CD14-positive monocyte (primary cell): ENCODE results near the gene MMD2. TPM values are rescaled to one million over a fixed set of nuclear protein-coding genes. Genes with fewer than 3 reads are reported as not detected.

ENCODE experiments used
- DNase-seq, 3 donors: peaks; one replicate each; pipeline ENCODE4 v3.0.0-alpha.2; 2011 to 2022
- H2AFZ ChIP-seq: 2 replicates; pipeline ENCODE4 v1.6.0; 2012; ENCODE audit warnings: mild to moderate bottlenecking, low read depth, low read length, inconsistent platforms; ENCODE audit not compliant: insufficient read depth, poor library complexity, severe bottlenecking
- H3K27ac ChIP-seq, 2 donors: 1 replicate in 1 of 2; 2 replicates in 1 of 2; pipeline ENCODE4 v1.5.1; 2012 to 2013; ENCODE audit warnings: low read length in 2 of 2, control low read depth in 1 of 2, inconsistent platforms in 1 of 2, low read depth in 1 of 2, mild to moderate bottlenecking in 1 of 2
- H3K27me3 ChIP-seq, 2 donors: one replicate each; pipeline versions ENCODE4 v1.6.0 to v1.6.1; 2011 to 2013; ENCODE audit warnings: low read length in 2 of 2; ENCODE audit not compliant: control insufficient read depth in 2 of 2, insufficient read depth in 2 of 2
- H3K36me3 ChIP-seq, 2 donors: replicated peaks in 1 of 2; 1 replicate in 1 of 2; 2 replicates in 1 of 2; pipeline versions ENCODE4 v1.5.1 to v1.6.1; 2012 to 2013; ENCODE audit warnings: low read length in 2 of 2, control low read depth in 1 of 2, inconsistent platforms in 1 of 2, mild to moderate bottlenecking in 1 of 2; ENCODE audit not compliant: insufficient read depth in 2 of 2, control insufficient read depth in 1 of 2
- H3K4me1 ChIP-seq, 2 donors: 1 replicate in 1 of 2; 2 replicates in 1 of 2; pipeline versions ENCODE4 v1.5.1 to v1.6.1; 2012 to 2013; ENCODE audit warnings: low read length in 2 of 2, control low read depth in 1 of 2, inconsistent platforms in 1 of 2, mild to moderate bottlenecking in 1 of 2, moderate library complexity in 1 of 2; ENCODE audit not compliant: insufficient read depth in 2 of 2, control insufficient read depth in 1 of 2
- H3K4me2 ChIP-seq: replicated peaks from 2 replicates; pipeline ENCODE3; 2012; ENCODE audit warnings: low read length, moderate library complexity, mild to moderate bottlenecking; ENCODE audit not compliant: poor library complexity, severe bottlenecking; ENCODE audit errors: extremely low read depth
- H3K4me3 ChIP-seq, 3 experiments: fragments of 200-600 bp in 1 of 3; sonication (generic) in 1 of 3; replicated peaks in 1 of 3; 1 replicate in 2 of 3; 2 replicates in 1 of 3; pipeline ENCODE4 v1.5.1; 2011 to 2013; ENCODE audit warnings: low read length in 3 of 3, mild to moderate bottlenecking in 3 of 3, control low read depth in 2 of 3, low read depth in 2 of 3, inconsistent platforms in 1 of 3, moderate library complexity in 1 of 3
- H3K79me2 ChIP-seq: 2 replicates; pipeline ENCODE4 v1.6.0; 2012; ENCODE audit warnings: mild to moderate bottlenecking, control low read depth, inconsistent platforms, low read length, moderate library complexity; ENCODE audit not compliant: insufficient read depth
- H3K9ac ChIP-seq: 2 replicates; pipeline ENCODE4 v1.6.0; 2017; ENCODE audit warnings: low read length, mild to moderate bottlenecking; ENCODE audit not compliant: insufficient read depth, poor library complexity, severe bottlenecking
- H3K9me3 ChIP-seq, 2 donors: replicated peaks in 1 of 2; 1 replicate in 1 of 2; 2 replicates in 1 of 2; pipeline versions ENCODE4 v1.5.1 to v1.6.1; 2012 to 2013; ENCODE audit warnings: low read length in 2 of 2, control low read depth in 1 of 2; ENCODE audit not compliant: control insufficient read depth in 1 of 2, insufficient read depth in 1 of 2
- H4K20me1 ChIP-seq: 2 replicates; pipeline ENCODE4 v1.6.0; 2012; ENCODE audit warnings: mild to moderate bottlenecking, low read length, control low read depth, moderate library complexity; ENCODE audit not compliant: insufficient read depth
- H3K27ac Mint-ChIP-seq, 7 donors: one replicate each; pipeline ENCODE4 v1.8.0; 2020; ENCODE audit warnings: mild to moderate bottlenecking in 7 of 7, mixed read lengths in 7 of 7, moderate library complexity in 6 of 7, inconsistent platforms in 2 of 7
- H3K27me3 Mint-ChIP-seq, 3 donors: one replicate each; pipeline ENCODE4 v1.8.0; 2021 to 2022; ENCODE audit warnings: low read depth in 3 of 3, mild to moderate bottlenecking in 3 of 3, mixed read lengths in 3 of 3, moderate library complexity in 3 of 3, inconsistent platforms in 1 of 3
- H3K36me3 Mint-ChIP-seq, 2 donors: one replicate each; pipeline ENCODE4 v1.8.0; 2020; ENCODE audit warnings: mixed read lengths in 2 of 2, inconsistent platforms in 1 of 2, mild to moderate bottlenecking in 1 of 2
- H3K4me1 Mint-ChIP-seq: one replicate; pipeline ENCODE4 v1.8.0; 2020; ENCODE audit warnings: mild to moderate bottlenecking, mixed read lengths
- H3K4me3 Mint-ChIP-seq, 2 donors: one replicate each; pipeline ENCODE4 v1.8.0; 2020; ENCODE audit warnings: mild to moderate bottlenecking in 2 of 2, mixed read lengths in 2 of 2, moderate library complexity in 1 of 2
- H3K9me3 Mint-ChIP-seq, 7 donors: one replicate each; pipeline ENCODE4 v1.8.0; 2020 to 2022; ENCODE audit warnings: mixed read lengths in 7 of 7, mild to moderate bottlenecking in 6 of 7, moderate library complexity in 6 of 7, inconsistent platforms in 2 of 7
- CTCF ChIP-seq: fragments of 200-600 bp; IDR thresholded peaks from one replicate; pipeline ENCODE4 v1.8.0; 2022; ENCODE audit warnings: antibody characterized with exemption, mild to moderate bottlenecking
- WGBS: methylation state at CpG from one replicate; pipeline ENCODE4 v1.1.5; 2013; ENCODE audit warnings: missing lambda C conversion rate; ENCODE audit not compliant: insufficient coverage; 5-methylcytosine and 5-hydroxymethylcytosine counted together
- intact Hi-C, 2 donors: fragments of 100-400 bp; cut with micrococcal nuclease; formaldehyde crosslinking; loops; one replicate each; pipeline versions ENCODE4 v1.15.0 to v1.15.1; 2023
- polyA plus RNA-seq, 3 donors: library from polyadenylated mRNA; depleted of rRNA in 1 of 3; unstranded in 2 of 3; stranded (reverse) in 1 of 3; fragments of 300-500 nt in 2 of 3; fragments of >200 nt in 1 of 3; fragmentation: Illumina TruSeq in 2 of 3; gene quantifications; 1 replicate in 2 of 3; 2 replicates in 1 of 3; pipeline ENCODE4 v1.2.3, GENCODE V29; 2012 to 2021

The MMD2 gene
- polyA plus RNA-seq, 3 donors, result not detected

GRCh38 chr7:4866528-4867496, 92.2 kb downstream of the MMD2 start:
- H3K9me3 Mint-ChIP-seq, result peaks cover 7 to 32% (median 25%) of the 10 kb centered on the region in 7 donors
- H3K27me3 ChIP-seq, result peaks cover 20 to 38% of the 10 kb centered on the region in 2 donors
- H3K4me1 ChIP-seq, result peaks cover 0 to 1% of the 10 kb centered on the region in 2 donors
- no peak overlapping the region for H3K27ac ChIP-seq
- H3K9me3 ChIP-seq, result peaks cover 9 to 19% of the 10 kb centered on the region in 2 donors
- H3K9ac ChIP-seq, result no peak overlapping the region
- no peak overlapping the region for H2AFZ ChIP-seq
- H3K4me1 Mint-ChIP-seq, result peaks cover 2% of the 10 kb centered on the region
- no peak for TF ChIP-seq CTCF
- intact Hi-C loops, result no loop called here
- H3K79me2 ChIP-seq, result no peaks in the 10 kb centered on the region
- H3K27ac Mint-ChIP-seq, result no peak overlapping the region
- no peak for DNase-seq
- no peak overlapping the region for H3K4me3 ChIP-seq
- no peak overlapping the region for H3K4me3 Mint-ChIP-seq
- H3K36me3 Mint-ChIP-seq, result no peaks in the 10 kb centered on the region
- no peaks in the 10 kb centered on the region for H3K36me3 ChIP-seq
- H3K27me3 Mint-ChIP-seq, result peaks cover 23 to 44% (median 30%) of the 10 kb centered on the region in 3 donors
- 89% methylated on average over 7 of the region's 9 CpGs for WGBS
- no peaks in the 10 kb centered on the region for H4K20me1 ChIP-seq
- H3K4me2 ChIP-seq, result no peak overlapping the region

GRCh38 chr7:4862156-4862555, 96.8 kb downstream of the MMD2 start:
- WGBS, result 83% methylated on average over 14 of the region's 14 CpGs
- H3K27ac Mint-ChIP-seq, result no peak overlapping the region
- intact Hi-C loops, result no loop called here

More at GRCh38 chr7:4862156-4862555, 96.8 kb downstream of the MMD2 start:
- H3K36me3 Mint-ChIP-seq, result no peaks in the 10 kb centered on the region
- Histone ChIP-seq H3K79me2 (no peaks in the 10 kb centered on the region), H4K20me1 (no peaks in the 10 kb centered on the region), H3K27ac (no peak overlapping the region), H3K9ac (no peak overlapping the region), H3K9me3 (peaks cover 15 to 27% of the 10 kb centered on the region in 2 donors), H2AFZ (peak overlapping the region; percentile 55), H3K4me2 (peak overlapping the region; percentile 41), H3K27me3 (peaks cover 33 to 36% of the 10 kb centered on the region in 2 donors), H3K4me3 (peak overlapping the region in 1 of 3 experiments; percentile 54), H3K36me3 (no peaks in the 10 kb centered on the region), H3K4me1 (peaks cover 0 to 5% of the 10 kb centered on the region in 2 donors)
- no peak for DNase-seq
- no peak for TF ChIP-seq CTCF
- H3K9me3 Mint-ChIP-seq, result peaks cover 9 to 33% (median 26%) of the 10 kb centered on the region in 7 donors
- peaks cover 5% of the 10 kb centered on the region for H3K4me1 Mint-ChIP-seq
- peak overlapping the region in 1 of 2 donors; percentile 81 for H3K4me3 Mint-ChIP-seq
- H3K27me3 Mint-ChIP-seq, result peaks cover 25 to 35% (median 28%) of the 10 kb centered on the region in 3 donors
